GM23338 (cell line): ENCODE measurements around the gene DYTN. TPM values are rescaled to one million over a fixed set of nuclear protein-coding genes. Genes with fewer than 3 reads are reported as not detected.

Source experiments
- ATAC-seq: fragments of 200-7000 bp; cut with Tn5 transposase; 3 replicates; pipeline ENCODE4 v1.9.1; 2020
- DNase-seq: peaks from one replicate; pipeline ENCODE4 v3.0.0-alpha.2; 2015; ENCODE audit warnings: low spot score
- H2AFZ ChIP-seq: fragments of 200-600 bp; sonication (generic); 2 replicates; pipeline ENCODE4 v1.8.0; 2016; ENCODE audit warnings: antibody characterized with exemption, mild to moderate bottlenecking, moderate library complexity
- H3F3A ChIP-seq: fragments of 200-600 bp; sonication (generic); replicated peaks from 2 replicates; pipeline ENCODE4 v1.8.0; 2017; ENCODE audit warnings: antibody characterized with exemption, mixed run types, low read depth
- H3K27ac ChIP-seq: fragments of 200-600 bp; sonication (generic); 2 replicates; pipeline ENCODE4 v1.6.1; 2016; ENCODE audit warnings: low read depth
- H3K27me3 ChIP-seq: fragments of 200-600 bp; sonication (generic); 2 replicates; pipeline ENCODE4 v1.8.0; 2016; ENCODE audit warnings: mild to moderate bottlenecking, mixed run types, moderate library complexity; ENCODE audit not compliant: insufficient read depth
- H3K36me3 ChIP-seq: fragments of 200-600 bp; sonication (generic); 2 replicates; pipeline ENCODE4 v1.8.0; 2016; ENCODE audit warnings: mild to moderate bottlenecking; ENCODE audit not compliant: insufficient read depth
- H3K4me1 ChIP-seq: fragments of 200-600 bp; sonication (generic); 2 replicates; pipeline ENCODE4 v1.8.0; 2016; ENCODE audit warnings: mild to moderate bottlenecking, moderate library complexity; ENCODE audit not compliant: insufficient read depth
- H3K4me2 ChIP-seq: fragments of 200-600 bp; sonication (generic); 2 replicates; pipeline ENCODE4 v1.7.1; 2017; ENCODE audit warnings: mixed run types
- H3K4me3 ChIP-seq: fragments of 200-600 bp; sonication (generic); 2 replicates; pipeline ENCODE4 v1.6.1; 2016; ENCODE audit warnings: mixed run types
- H3K79me2 ChIP-seq: fragments of 200-600 bp; sonication (generic); replicated peaks from 2 replicates; pipeline ENCODE4 v1.8.0; 2017; ENCODE audit warnings: mild to moderate bottlenecking; ENCODE audit not compliant: insufficient read depth
- H3K9me2 ChIP-seq: fragments of 200-600 bp; sonication (generic); 2 replicates; pipeline ENCODE4 v1.8.0; 2017; ENCODE audit not compliant: insufficient read depth
- H4K20me1 ChIP-seq: fragments of 200-600 bp; sonication (generic); replicated peaks from 2 replicates; pipeline ENCODE4 v1.8.0; 2017; ENCODE audit warnings: mild to moderate bottlenecking; ENCODE audit not compliant: insufficient read depth
- H3K27ac Mint-ChIP-seq: 2 replicates; pipeline ENCODE4 v1.8.0; 2020; ENCODE audit warnings: inconsistent platforms, mild to moderate bottlenecking, moderate library complexity, mixed read lengths
- H3K27me3 Mint-ChIP-seq: 3 replicates; pipeline ENCODE4 v1.8.0; 2022; ENCODE audit warnings: low read depth, mild to moderate bottlenecking, moderate library complexity, mixed read lengths, inconsistent platforms; ENCODE audit not compliant: insufficient read depth, poor library complexity
- H3K36me3 Mint-ChIP-seq: 3 replicates; pipeline ENCODE4 v1.8.0; 2021; ENCODE audit warnings: low read depth, mild to moderate bottlenecking, inconsistent platforms, moderate library complexity, mixed read lengths
- H3K4me1 Mint-ChIP-seq: 3 replicates; pipeline ENCODE4 v1.8.0; 2020; ENCODE audit warnings: mild to moderate bottlenecking, inconsistent platforms, mixed read lengths
- H3K4me3 Mint-ChIP-seq: 3 replicates; pipeline ENCODE4 v1.8.0; 2021; ENCODE audit warnings: moderate library complexity, mild to moderate bottlenecking, inconsistent platforms, mixed read lengths
- H3K9me3 Mint-ChIP-seq: 3 replicates; pipeline ENCODE4 v1.8.0; 2020; ENCODE audit warnings: moderate library complexity, mild to moderate bottlenecking, inconsistent platforms, mixed read lengths
- EZH2 ChIP-seq: fragments of 200-600 bp; sonication (generic); IDR thresholded peaks from one replicate; pipeline ENCODE4 v1.8.0; 2017; ENCODE audit warnings: antibody characterized with exemption, mild to moderate bottlenecking, low read depth; ENCODE audit not compliant: unreplicated experiment
- EZH2phosphoT487 ChIP-seq: fragments of 200-600 bp; sonication (generic); IDR thresholded peaks from one replicate; pipeline ENCODE4 v1.8.1; 2018; ENCODE audit warnings: antibody characterized with exemption; ENCODE audit not compliant: unreplicated experiment
- JUNB ChIP-seq: IDR thresholded peaks from one replicate; pipeline ENCODE4 v1.6.1; 2016; ENCODE audit warnings: antibody characterized with exemption; ENCODE audit not compliant: unreplicated experiment
- ZNF114 ChIP-seq: fragments of 250-450 bp; sonication (Bioruptor Pico); IDR thresholded peaks from 2 replicates; pipeline ENCODE4 v1.5.0; 2020; ENCODE audit warnings: mild to moderate bottlenecking, moderate library complexity
- polyA plus RNA-seq: library from polyadenylated mRNA; unstranded; fragments of >200 nt; fragmentation: Nextera tagmentation; extraction: Ambion mirVana; gene quantifications from 2 replicates; pipeline ENCODE4 v1.2.1, GENCODE V29; 2016
- total RNA-seq: library from RNA; depleted of rRNA; stranded (reverse); fragments of >200 nt; shearing (Covaris generic); gene quantifications from 2 replicates; pipeline ENCODE4 v1.2.3, GENCODE V29; 2014
- TF ChIP-seq, protein P1 (sequence below): IDR thresholded peaks from one replicate; pipeline ENCODE4 v1.6.1; 2018; ENCODE audit warnings: antibody characterized with exemption; ENCODE audit not compliant: unreplicated experiment

Gene DYTN
- total and polyA plus RNA-seq, 2 experiments from 2014 or later = not detected

DNA sequence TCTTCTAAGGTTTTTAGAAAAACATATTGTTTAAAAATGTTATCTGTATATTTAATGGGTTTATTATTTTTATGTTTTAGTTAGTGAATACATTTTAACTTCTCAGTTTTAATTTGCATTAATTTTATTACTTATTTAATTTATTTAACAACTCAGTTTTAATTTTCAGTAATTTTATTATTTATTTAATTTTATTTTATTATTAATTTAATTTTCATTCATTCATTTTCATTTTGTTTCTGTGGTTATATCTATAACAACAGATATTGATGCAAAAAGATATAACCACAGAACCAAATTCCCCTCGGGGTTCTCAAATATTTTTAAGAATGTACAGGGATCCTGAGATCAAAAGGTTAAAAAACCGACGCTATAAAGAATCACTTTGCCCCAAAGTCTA is 52.9 kb downstream of the DYTN start:
- H3K9me3 Mint-ChIP-seq = no peaks in the 10 kb centered on the region
- TF ChIP-seq JUNB = no peak
- H3K27ac ChIP-seq = no peak overlapping the region
- no peaks in the 10 kb centered on the region; the same call in 2 of the 3 replicates for H3K4me1 Mint-ChIP-seq
- no peak overlapping the region for H2AFZ ChIP-seq
- H3K27me3 Mint-ChIP-seq = no peaks in the 10 kb centered on the region
- no peaks in the 10 kb centered on the region for H3K27me3 ChIP-seq
- no peaks in the 10 kb centered on the region for H3K79me2 ChIP-seq
- ATAC-seq (no peak), DNase-seq (no peak)
- no peak overlapping the region for H3K4me3 Mint-ChIP-seq
- no peak overlapping the region for H3K4me3 ChIP-seq
- no peaks in the 10 kb centered on the region for H3K4me1 ChIP-seq
- H3K36me3 Mint-ChIP-seq = no peaks in the 10 kb centered on the region
- H3K4me2 ChIP-seq = no peak overlapping the region
- no peaks in the 10 kb centered on the region for H3K9me2 ChIP-seq
- H3K36me3 ChIP-seq = no peaks in the 10 kb centered on the region
- no peaks in the 10 kb centered on the region for H4K20me1 ChIP-seq
- H3F3A ChIP-seq = no peaks in the 10 kb centered on the region
- H3K27ac Mint-ChIP-seq = no peak overlapping the region

DNA sequence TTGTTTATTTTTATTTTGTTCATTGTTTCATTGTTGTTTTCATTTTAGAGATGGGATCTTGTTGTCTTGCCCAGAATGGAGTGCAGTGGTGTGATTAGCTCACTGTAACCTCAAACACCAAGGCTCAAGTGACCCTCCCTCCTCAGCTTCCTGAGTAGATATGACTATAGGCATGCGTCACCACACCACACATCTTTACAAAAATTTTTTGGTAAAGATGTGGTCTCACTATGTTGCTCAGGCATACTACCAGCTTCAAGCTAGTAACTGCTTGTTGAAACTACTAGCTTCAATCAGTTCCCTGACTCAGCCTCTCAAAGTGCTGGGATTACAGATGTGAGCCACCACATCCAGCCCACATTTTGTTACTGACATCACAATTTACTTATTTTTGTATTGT is 61.1 kb downstream of the DYTN start:
- H3K4me1 ChIP-seq = no peaks in the 10 kb centered on the region
- H3K27me3 ChIP-seq = no peaks in the 10 kb centered on the region
- Mint-ChIP-seq H3K4me3 (no peak overlapping the region), H3K4me1 (no peaks in the 10 kb centered on the region), H3K27ac (no peak overlapping the region), H3K36me3 (no peaks in the 10 kb centered on the region), H3K27me3 (no peaks in the 10 kb centered on the region), H3K9me3 (no peaks in the 10 kb centered on the region)
- DNase-seq (no peak), ATAC-seq (no peak)
- no peak overlapping the region for H3K4me2 ChIP-seq
- H4K20me1 ChIP-seq = no peaks in the 10 kb centered on the region
- H3K36me3 ChIP-seq = no peaks in the 10 kb centered on the region
- no peaks in the 10 kb centered on the region for H3K9me2 ChIP-seq
- H3F3A ChIP-seq = no peaks in the 10 kb centered on the region
- no peak overlapping the region for H3K4me3 ChIP-seq
- H2AFZ ChIP-seq = no peak overlapping the region
- no peak overlapping the region for H3K27ac ChIP-seq
- H3K79me2 ChIP-seq = no peaks in the 10 kb centered on the region
- no peak for TF ChIP-seq ZNF114 (CRISPR knock-in tag)

DNA sequence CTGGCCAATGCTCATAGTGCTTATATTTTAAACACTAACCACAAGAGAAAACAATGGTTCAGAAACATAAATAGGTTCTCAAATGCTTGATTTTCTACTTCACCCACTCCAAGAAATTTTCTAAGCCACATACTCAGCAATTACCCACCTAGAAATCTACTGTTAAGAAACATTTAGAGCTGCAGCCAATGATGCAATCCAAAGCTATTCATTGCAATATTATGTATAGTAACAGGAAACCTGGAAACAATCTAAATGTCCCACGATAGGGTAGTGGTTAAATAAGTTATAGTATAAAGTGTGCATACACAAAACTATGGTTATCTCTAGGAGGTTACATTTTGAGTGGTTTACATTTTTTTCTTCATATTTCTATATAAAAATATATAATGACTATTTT is 70.2 kb downstream of the DYTN start:
- no peak for DNase-seq
- no peaks in the 10 kb centered on the region for H3K36me3 Mint-ChIP-seq
- TF ChIP-seq ZNF114 (CRISPR knock-in tag) = no peak
- H3K4me1 ChIP-seq = no peaks in the 10 kb centered on the region
- H3K79me2 ChIP-seq = no peaks in the 10 kb centered on the region
- H3K9me2 ChIP-seq = no peaks in the 10 kb centered on the region
- ATAC-seq = no peak
- H3K4me2 ChIP-seq = no peak overlapping the region
- no peaks in the 10 kb centered on the region for H3K4me1 Mint-ChIP-seq
- no peaks in the 10 kb centered on the region for H3K36me3 ChIP-seq
- peaks cover 19% of the 10 kb centered on the region for H3K27me3 ChIP-seq
- no peaks in the 10 kb centered on the region for H3K27me3 Mint-ChIP-seq
- H3K27ac ChIP-seq = no peak overlapping the region
- no peak overlapping the region for H3K4me3 Mint-ChIP-seq
- H4K20me1 ChIP-seq = no peaks in the 10 kb centered on the region
- no peaks in the 10 kb centered on the region for H3F3A ChIP-seq
- no peak overlapping the region for H3K4me3 ChIP-seq
- H3K27ac Mint-ChIP-seq = no peak overlapping the region
- no peaks in the 10 kb centered on the region for H3K9me3 Mint-ChIP-seq
- H2AFZ ChIP-seq = no peak overlapping the region

DNA sequence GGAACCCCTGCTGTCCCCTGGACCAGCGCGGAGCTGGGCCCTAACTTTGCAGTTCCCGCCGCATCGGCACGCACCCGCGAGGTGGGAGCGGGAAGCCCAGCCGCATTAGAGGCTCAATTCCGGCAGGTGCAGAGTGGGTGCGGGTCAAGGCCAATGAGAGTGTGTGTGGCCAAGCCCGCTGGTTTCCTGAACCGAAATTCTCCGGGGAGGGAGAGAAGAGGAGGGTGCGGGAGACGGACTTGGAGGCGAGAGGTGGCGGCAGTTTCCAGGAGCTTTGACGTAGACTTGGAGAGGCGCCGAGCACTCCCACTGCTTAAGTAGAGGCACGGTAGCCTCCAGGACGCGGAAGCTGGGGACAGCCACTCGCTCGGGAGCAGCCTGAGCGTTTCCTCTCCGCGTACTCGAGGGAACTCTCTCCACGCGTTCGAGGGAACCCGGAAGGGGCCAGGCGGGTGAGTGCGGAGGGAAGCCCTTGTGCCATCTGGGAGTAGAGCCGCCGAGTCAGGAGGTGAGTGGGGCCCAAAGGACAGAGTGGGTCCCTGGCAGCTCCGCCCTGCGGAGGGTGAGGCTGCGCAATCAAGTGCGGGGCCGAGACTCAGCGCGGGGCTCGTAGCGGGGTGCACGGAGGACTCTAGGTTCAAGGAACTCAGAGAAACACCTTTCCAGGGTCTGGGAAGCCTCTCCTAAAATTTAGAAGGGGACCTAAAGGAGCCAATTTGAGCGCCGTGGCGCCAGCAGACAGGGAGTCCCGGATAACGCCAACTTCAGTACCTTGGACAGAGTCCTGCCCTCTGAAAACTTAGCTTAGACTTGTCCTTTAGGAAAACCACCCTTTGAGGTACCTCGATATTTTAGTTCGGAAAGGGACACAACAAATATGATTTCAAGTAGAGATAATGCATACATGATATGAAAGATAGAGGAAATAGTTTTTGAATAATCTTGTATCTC is 75.8 kb downstream of the DYTN start, which contains the start of gene FAM237A:
TSS of gene FAM237A (plus strand) at position 413 of the 951 bp plus-strand sequence. CDS start 1,750 bp downstream, outside the sequence.
- H3K4me2 ChIP-seq = peak within 1 kb of the TSS; percentile 91
- no peaks in the 10 kb centered on the region for H3F3A ChIP-seq
- no peak within 1 kb of the TSS for H3K27ac ChIP-seq
- no peaks in the 10 kb centered on the region for H3K36me3 ChIP-seq
- H3K27me3 Mint-ChIP-seq = no peaks in the 10 kb centered on the region
- peak within 1 kb of the TSS; percentile 91 for H2AFZ ChIP-seq
- 0 out of 2 replicates have a peak, but pooled peaks cover 4% of the 10 kb centered on the region for H4K20me1 ChIP-seq
- DNase-seq = peak; percentile 94
- no peaks in the 10 kb centered on the region for H3K9me2 ChIP-seq
- H3K27me3 ChIP-seq = peaks cover 57% of the 10 kb centered on the region
- H3K36me3 Mint-ChIP-seq = no peaks in the 10 kb centered on the region
- H3K9me3 Mint-ChIP-seq = no peaks in the 10 kb centered on the region
- H3K4me1 Mint-ChIP-seq = peaks cover 2% of the 10 kb centered on the region; the same call in 1 of the 3 replicates
- peak within 1 kb of the TSS; percentile 81 for H3K4me3 Mint-ChIP-seq
- peak; percentile 87 for ATAC-seq
- peak within 1 kb of the TSS; percentile 64 for H3K4me3 ChIP-seq
- no peak within 1 kb of the TSS for H3K27ac Mint-ChIP-seq
- H3K79me2 ChIP-seq = no peaks in the 10 kb centered on the region
- TF ChIP-seq, protein P1, sequence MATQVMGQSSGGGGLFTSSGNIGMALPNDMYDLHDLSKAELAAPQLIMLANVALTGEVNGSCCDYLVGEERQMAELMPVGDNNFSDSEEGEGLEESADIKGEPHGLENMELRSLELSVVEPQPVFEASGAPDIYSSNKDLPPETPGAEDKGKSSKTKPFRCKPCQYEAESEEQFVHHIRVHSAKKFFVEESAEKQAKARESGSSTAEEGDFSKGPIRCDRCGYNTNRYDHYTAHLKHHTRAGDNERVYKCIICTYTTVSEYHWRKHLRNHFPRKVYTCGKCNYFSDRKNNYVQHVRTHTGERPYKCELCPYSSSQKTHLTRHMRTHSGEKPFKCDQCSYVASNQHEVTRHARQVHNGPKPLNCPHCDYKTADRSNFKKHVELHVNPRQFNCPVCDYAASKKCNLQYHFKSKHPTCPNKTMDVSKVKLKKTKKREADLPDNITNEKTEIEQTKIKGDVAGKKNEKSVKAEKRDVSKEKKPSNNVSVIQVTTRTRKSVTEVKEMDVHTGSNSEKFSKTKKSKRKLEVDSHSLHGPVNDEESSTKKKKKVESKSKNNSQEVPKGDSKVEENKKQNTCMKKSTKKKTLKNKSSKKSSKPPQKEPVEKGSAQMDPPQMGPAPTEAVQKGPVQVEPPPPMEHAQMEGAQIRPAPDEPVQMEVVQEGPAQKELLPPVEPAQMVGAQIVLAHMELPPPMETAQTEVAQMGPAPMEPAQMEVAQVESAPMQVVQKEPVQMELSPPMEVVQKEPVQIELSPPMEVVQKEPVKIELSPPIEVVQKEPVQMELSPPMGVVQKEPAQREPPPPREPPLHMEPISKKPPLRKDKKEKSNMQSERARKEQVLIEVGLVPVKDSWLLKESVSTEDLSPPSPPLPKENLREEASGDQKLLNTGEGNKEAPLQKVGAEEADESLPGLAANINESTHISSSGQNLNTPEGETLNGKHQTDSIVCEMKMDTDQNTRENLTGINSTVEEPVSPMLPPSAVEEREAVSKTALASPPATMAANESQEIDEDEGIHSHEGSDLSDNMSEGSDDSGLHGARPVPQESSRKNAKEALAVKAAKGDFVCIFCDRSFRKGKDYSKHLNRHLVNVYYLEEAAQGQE = peak; percentile 91
- TF ChIP-seq EZH2 (peak; percentile 10), EZH2phosphoT487 (no peak)
- 0 out of 2 replicates have a peak, but pooled peaks cover 3% of the 10 kb centered on the region for H3K4me1 ChIP-seq
